HL-60/S4 treated with retinoic acid at 250 ng/mL for 4 days and 3 days (cell line): ENCODE measurements around the gene MCTP2.

ENCODE experiments used
- in situ Hi-C: fragments of 300-500 bp; cut with MboI; formaldehyde crosslinking; loops from 2 replicates; pipeline ENCODE4 v1.7.0; 2022; ENCODE audit warnings: low sequenced_read_pairs

The MCTP2 gene

GRCh38 chr15:94381384-94381783 lies 150.0 kb downstream of the MCTP2 start:
- in situ Hi-C loops: no loop called here

GRCh38 chr15:94383041-94383440 lies 151.7 kb downstream of the MCTP2 start:
- in situ Hi-C loops: no loop called here

GRCh38 chr15:94383706-94384105 lies 152.3 kb downstream of the MCTP2 start:
- in situ Hi-C loops: no loop called here

GRCh38 chr15:94385441-94385840 lies 154.1 kb downstream of the MCTP2 start:
- in situ Hi-C loops: no loop called here

- in situ Hi-C loops: no loop called here
These were observed 155.0 kb downstream of the MCTP2 start for GRCh38 chr15:94386351-94386750.

- in situ Hi-C loops: no loop called here
These were observed 156.1 kb downstream of the MCTP2 start for GRCh38 chr15:94387442-94387841.

GRCh38 chr15:94387849-94388441 lies 156.6 kb downstream of the MCTP2 start:
- in situ Hi-C loops: no loop called here

GRCh38 chr15:94395640-94396039 lies 164.3 kb downstream of the MCTP2 start:
- in situ Hi-C loops: no loop called here

- in situ Hi-C loops: no loop called here
These were observed 166.0 kb downstream of the MCTP2 start for GRCh38 chr15:94397337-94397736.

- in situ Hi-C loops: no loop called here
These were observed 166.6 kb downstream of the MCTP2 start for GRCh38 chr15:94398001-94398400.

- in situ Hi-C loops: no loop called here
These were observed 169.4 kb downstream of the MCTP2 start for GRCh38 chr15:94400526-94401298.

- in situ Hi-C loops: no loop called here
These were observed 172.0 kb downstream of the MCTP2 start for GRCh38 chr15:94403331-94403730.

GRCh38 chr15:94404733-94405283 lies 173.4 kb downstream of the MCTP2 start:
- in situ Hi-C loops: no loop called here

GRCh38 chr15:94411285-94411684 lies 179.9 kb downstream of the MCTP2 start:
- in situ Hi-C loops: no loop called here

GRCh38 chr15:94411846-94412245 lies 180.5 kb downstream of the MCTP2 start:
- in situ Hi-C loops: no loop called here

- in situ Hi-C loops: no loop called here
These were observed 181.8 kb downstream of the MCTP2 start for GRCh38 chr15:94412979-94413746.

GRCh38 chr15:94414916-94415315 lies 183.6 kb downstream of the MCTP2 start:
- in situ Hi-C loops: no loop called here

- in situ Hi-C loops: no loop called here
These were observed 184.9 kb downstream of the MCTP2 start for GRCh38 chr15:94416267-94416666.

- in situ Hi-C loops: no loop called here
These were observed 185.5 kb downstream of the MCTP2 start for GRCh38 chr15:94416820-94417219.

- in situ Hi-C loops: no loop called here
These were observed 186.3 kb downstream of the MCTP2 start for GRCh38 chr15:94417501-94418293.

- in situ Hi-C loops: no loop called here
These were observed 190.3 kb downstream of the MCTP2 start for GRCh38 chr15:94421706-94422105.
